Thyroid gland (tissue), 4 donors: Measurements from ENCODE around the gene DPP6. TPM values are rescaled to one million over a fixed set of nuclear protein-coding genes. Genes with fewer than 3 reads are reported as not detected.

Experiments used
- DNase-seq, 2 donors: peaks; one replicate each; pipeline ENCODE4 v3.0.0-alpha.2; 2019
- H3K27ac ChIP-seq, 3 donors: fragments of 200-600 bp; sonication (generic); 1 replicate in 2 of 3; 2 replicates in 1 of 3; pipeline ENCODE4 v1.5.1; 2016 to 2019; ENCODE audit warnings: mild to moderate bottlenecking in 1 of 3, moderate library complexity in 1 of 3
- H3K27me3 ChIP-seq: fragments of 200-600 bp; sonication (generic); one replicate; pipeline ENCODE4 v1.5.1; 2019
- H3K36me3 ChIP-seq, 2 donors: fragments of 200-600 bp; sonication (generic); one replicate each; pipeline ENCODE4 v1.5.1; 2016 to 2019
- H3K4me1 ChIP-seq, 2 donors: fragments of 200-600 bp; sonication (generic); one replicate each; pipeline ENCODE4 v1.5.1; 2017 to 2019
- H3K4me3 ChIP-seq, 3 donors: fragments of 200-600 bp; sonication (generic); replicated peaks in 1 of 3; 1 replicate in 2 of 3; 2 replicates in 1 of 3; pipeline ENCODE4 v1.5.1; 2016; ENCODE audit warnings: mild to moderate bottlenecking in 1 of 3
- H3K9me3 ChIP-seq: fragments of 200-600 bp; sonication (generic); one replicate; pipeline ENCODE4 v1.5.1; 2017
- CTCF ChIP-seq, 6 experiments: fragments of 200-600 bp in 3 of 6; fragments of 450-650 bp in 3 of 6; sonication (generic) in 3 of 6; IDR thresholded peaks; one replicate each; pipeline ENCODE4 v1.5.1; 2016 to 2019; ENCODE audit warnings: antibody characterized with exemption in 6 of 6, mild to moderate bottlenecking in 2 of 6, inconsistent platforms in 1 of 6, moderate library complexity in 1 of 6
- POLR2A ChIP-seq, 2 donors: fragments of 450-650 bp; IDR thresholded peaks; one replicate each; pipeline ENCODE4 v1.6.1; 2017; ENCODE audit warnings: antibody characterized with exemption in 2 of 2, mild to moderate bottlenecking in 2 of 2, moderate library complexity in 1 of 2
- WGBS, 2 donors: methylation state at CpG; one replicate each; pipeline ENCODE4 v1.1.5; 2017; 5-methylcytosine and 5-hydroxymethylcytosine counted together
- intact Hi-C: fragments of 100-400 bp; cut with DNase I; formaldehyde crosslinking; loops from one replicate; pipeline ENCODE4 v1.15.1; 2023
- total RNA-seq, 4 donors: library from RNA; depleted of rRNA; stranded (reverse); fragments of >200 nt; gene quantifications; one replicate each; pipeline ENCODE4 v1.2.3, GENCODE V29; 2016

DPP6 gene
- total RNA-seq, 4 donors from 2014 or later = 50.7 to 97.7 (median 68.9) TPM

GRCh38 chr7:154415709-154416399 lies 363.7 kb downstream of the DPP6 start:
- Histone ChIP-seq H3K27me3 (no peaks in the 10 kb centered on the region), H3K27ac (no peak overlapping the region), H3K4me3 (no peak overlapping the region), H3K36me3 (no peaks in the 10 kb centered on the region), H3K9me3 (no peaks in the 10 kb centered on the region), H3K4me1 (no peaks in the 10 kb centered on the region)
- TF ChIP-seq CTCF (IDR thresholded peaks at IDR 0.05) (no peak), POLR2A (IDR thresholded peaks at IDR 0.05) (no peak)
- WGBS, 2 donors = 88 to 91% methylated on average over 6 of the region's 6 CpGs
- no peak for DNase-seq
- intact Hi-C loops = no loop called here

- no peaks in the 10 kb centered on the region for H3K9me3 ChIP-seq
- H3K27me3 ChIP-seq = no peaks in the 10 kb centered on the region
- no peak overlapping the region for H3K27ac ChIP-seq
- TF ChIP-seq POLR2A (IDR thresholded peaks at IDR 0.05) = no peak
- TF ChIP-seq CTCF (IDR thresholded peaks at IDR 0.05) = no peak
- no peak for DNase-seq
- H3K36me3 ChIP-seq = no peaks in the 10 kb centered on the region
- 63 to 69% methylated on average over 6 of the region's 6 CpGs for WGBS, 2 donors
- no peak overlapping the region for H3K4me3 ChIP-seq
- intact Hi-C loops = no loop called here
- H3K4me1 ChIP-seq = no peaks in the 10 kb centered on the region
These were observed 364.5 kb downstream of the DPP6 start for GRCh38 chr7:154416714-154417113.

DNA sequence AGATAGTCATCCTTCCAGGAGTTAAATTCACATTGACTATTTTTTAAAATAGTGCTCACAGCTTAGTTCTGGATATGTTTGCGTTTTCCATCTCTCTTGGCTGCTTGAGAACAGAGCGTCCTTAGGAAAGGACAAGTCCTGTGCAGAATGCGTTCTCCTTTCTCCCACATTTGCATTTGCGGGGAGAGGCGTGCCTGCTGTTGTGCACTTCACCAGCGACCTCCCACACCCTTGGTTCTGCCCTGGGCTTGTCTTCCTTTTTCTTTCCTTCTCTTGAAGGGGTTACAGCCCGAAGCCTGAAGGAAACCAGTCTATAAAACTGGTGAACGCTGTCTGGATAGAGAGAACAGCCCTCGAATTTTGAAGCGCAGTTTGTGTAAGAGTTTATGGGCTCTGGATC lies 367.1 kb downstream of the DPP6 start:
- DNase-seq = no peak
- Histone ChIP-seq H3K36me3 (no peaks in the 10 kb centered on the region), H3K9me3 (no peaks in the 10 kb centered on the region), H3K4me3 (no peak overlapping the region), H3K27ac (no peak overlapping the region), H3K4me1 (peaks cover 10 to 11% of the 10 kb centered on the region in 2 donors), H3K27me3 (no peaks in the 10 kb centered on the region)
- TF ChIP-seq POLR2A (IDR thresholded peaks at IDR 0.05) = no peak
- no peak for TF ChIP-seq CTCF (IDR thresholded peaks at IDR 0.05)
- intact Hi-C loops = no loop called here
- 73 to 75% methylated on average over 10 of the region's 10 CpGs for WGBS, 2 donors

- H3K36me3 ChIP-seq = no peaks in the 10 kb centered on the region
- peak; percentile 66 to 76 for DNase-seq
- no peaks in the 10 kb centered on the region for H3K9me3 ChIP-seq
- TF ChIP-seq CTCF (IDR thresholded peaks at IDR 0.05) = no peak
- no peak for TF ChIP-seq POLR2A (IDR thresholded peaks at IDR 0.05)
- H3K4me3 ChIP-seq = no peak overlapping the region
- H3K27me3 ChIP-seq = no peaks in the 10 kb centered on the region
- H3K27ac ChIP-seq = peak overlapping the region in 1 of 3 donors; percentile 40
- 7 to 17% methylated on average over 4 of the region's 4 CpGs for WGBS, 2 donors
- peaks cover 12 to 13% of the 10 kb centered on the region in 2 donors for H3K4me1 ChIP-seq
- intact Hi-C loops = no loop called here
These were observed 371.0 kb downstream of the DPP6 start for GRCh38 chr7:154423231-154423630.

DNA sequence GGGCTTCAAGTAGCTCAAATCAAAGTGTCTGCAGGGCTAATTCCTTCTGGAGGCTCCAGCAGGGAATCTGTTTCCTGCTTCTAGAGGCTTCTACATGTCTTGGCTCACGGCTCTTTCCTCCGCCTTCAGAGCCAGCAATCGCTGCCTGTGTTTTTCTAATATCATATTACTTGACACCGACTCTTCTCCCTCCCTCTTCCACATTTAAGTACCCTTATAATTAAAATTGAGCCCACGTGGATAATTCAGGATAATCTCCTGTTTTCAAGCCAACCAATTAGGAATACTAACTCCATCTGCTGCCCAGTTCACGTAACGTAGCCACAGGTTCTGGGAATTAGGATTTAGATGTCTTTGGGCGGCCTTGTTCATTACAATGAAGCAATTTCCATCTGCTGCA lies 372.2 kb downstream of the DPP6 start:
- WGBS, 2 donors = 57 to 59% methylated on average over 8 of the region's 8 CpGs

More for the DNA sequence above, 372.2 kb downstream of the DPP6 start:
- Histone ChIP-seq H3K9me3 (no peaks in the 10 kb centered on the region), H3K4me3 (no peak overlapping the region), H3K27ac (no peak overlapping the region), H3K27me3 (no peaks in the 10 kb centered on the region), H3K36me3 (no peaks in the 10 kb centered on the region), H3K4me1 (peaks cover 12 to 13% of the 10 kb centered on the region in 2 donors)
- TF ChIP-seq POLR2A (IDR thresholded peaks at IDR 0.05) = no peak
- TF ChIP-seq CTCF (IDR thresholded peaks at IDR 0.05) = no peak
- no peak for DNase-seq
- intact Hi-C loops = no loop called here
